A673 (cell line): ENCODE results near the gene THOC5. TPM values are rescaled to one million over a fixed set of nuclear protein-coding genes. Genes with fewer than 3 reads are reported as not detected.

ENCODE experiments used
- BruUV-seq: library from RNA; stranded (reverse); fragments of 400-500 nt; replicated peaks from 2 replicates; lab custom pipeline; 2021; lab: Mats Ljungman, UMichigan
- CTCF ChIA-PET: fragments of 300-600 bp; sonication (Branson Sonifier 250); formaldehyde crosslinking; loops from one replicate; lab custom pipeline; 2022; ENCODE audit warnings: antibody characterized with exemption; lab: Charles Lee
- POLR2A ChIA-PET: fragments of 300-600 bp; sonication (Branson Sonifier 250); formaldehyde crosslinking; loops from one replicate; lab custom pipeline; 2022; ENCODE audit warnings: antibody characterized with exemption; ENCODE audit not compliant: low non-redundant PET; lab: Charles Lee
- DNase-seq: peaks from one replicate; pipeline ENCODE4 v3.0.0-alpha.2; 2015; ENCODE audit warnings: low spot score
- H3K27ac ChIP-seq: fragments of 200-600 bp; sonication (generic); 2 replicates; pipeline ENCODE4 v1.5.1; 2016; ENCODE audit warnings: mixed run types, low read depth, mild to moderate bottlenecking, mixed read lengths, antibody characterized with exemption, low read length; ENCODE audit not compliant: poor library complexity, severe bottlenecking
- H3K27me3 ChIP-seq: fragments of 200-600 bp; sonication (generic); replicated peaks from 2 replicates; pipeline ENCODE4 v1.6.1; 2017; ENCODE audit warnings: mixed run types, low read depth, mild to moderate bottlenecking, mixed read lengths, antibody characterized with exemption, low read length; ENCODE audit not compliant: insufficient read depth, poor library complexity
- H3K36me3 ChIP-seq: fragments of 200-600 bp; sonication (generic); 2 replicates; pipeline ENCODE4 v1.6.1; 2016; ENCODE audit warnings: mixed run types, mild to moderate bottlenecking, mixed read lengths, antibody characterized with exemption, low read length; ENCODE audit not compliant: insufficient read depth, poor library complexity, severe bottlenecking
- H3K4me1 ChIP-seq: fragments of 200-600 bp; sonication (generic); 2 replicates; pipeline ENCODE4 v1.6.1; 2017; ENCODE audit warnings: mixed run types, mild to moderate bottlenecking, mixed read lengths, antibody characterized with exemption, low read length; ENCODE audit not compliant: insufficient read depth, poor library complexity, severe bottlenecking
- H3K4me3 ChIP-seq: fragments of 200-600 bp; sonication (generic); 2 replicates; pipeline ENCODE4 v1.5.1; 2016; ENCODE audit warnings: low read depth, mixed run types, mild to moderate bottlenecking, mixed read lengths, low read length; ENCODE audit not compliant: poor library complexity, severe bottlenecking
- H3K9me3 ChIP-seq: fragments of 200-600 bp; sonication (generic); 2 replicates; pipeline ENCODE4 v1.6.1; 2016; ENCODE audit warnings: mixed run types, low read depth, mild to moderate bottlenecking, mixed read lengths, antibody characterized with exemption, low read length; ENCODE audit not compliant: poor library complexity, severe bottlenecking
- CTCF ChIP-seq: fragments of 300-800, 200-600 bp; sonication (generic); conservative IDR thresholded peaks from 2 replicates; pipeline ENCODE4 v1.5.1; 2017; ENCODE audit warnings: low read depth, mild to moderate bottlenecking, antibody characterized with exemption, low read length, moderate library complexity, mixed read lengths
- EZH2 ChIP-seq: fragments of 200-600 bp; sonication (generic); IDR thresholded peaks from 2 replicates; pipeline ENCODE4 v1.6.1; 2017; ENCODE audit warnings: borderline replicate concordance, low read depth, mild to moderate bottlenecking, mixed read lengths, antibody characterized with exemption, low read length; ENCODE audit not compliant: poor library complexity, severe bottlenecking
- intact Hi-C: fragments of 100-400 bp; cut with micrococcal nuclease; formaldehyde crosslinking; loops from one replicate; pipeline ENCODE4 v1.10.0; 2022; ENCODE audit not compliant: unreplicated experiment
- total RNA-seq: library from RNA; stranded (reverse); gene quantifications from 2 replicates; pipeline ENCODE4 v1.2.3, GENCODE V29; 2021

Gene THOC5
- total RNA-seq, 1 experiment from 2014 or later = 101 TPM

DNA sequence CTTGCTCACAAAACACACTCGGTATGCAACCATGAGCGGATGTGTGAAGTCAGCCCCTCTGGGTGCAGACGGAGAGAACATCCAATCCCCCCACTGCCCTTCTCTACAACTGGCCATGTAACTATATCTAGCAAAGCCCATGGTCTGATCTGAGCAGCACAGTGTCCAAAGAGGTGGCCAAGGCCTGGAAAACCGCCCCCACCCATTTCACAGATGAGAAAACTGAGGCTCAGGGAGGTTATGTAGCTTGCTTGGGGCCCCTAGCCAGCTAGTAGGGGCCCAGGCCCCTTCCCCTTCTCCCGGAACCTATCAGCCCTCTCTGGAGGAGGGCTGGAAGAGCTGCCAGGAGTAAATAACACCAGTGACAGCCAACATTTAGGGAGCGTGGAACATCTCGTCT, 89.0 kb downstream of the THOC5 start:
- DNase-seq = no peak
- intact Hi-C loops = no loop called here
- BruUV-seq = no TSS peak
- no peaks in the 10 kb centered on the region for H3K36me3 ChIP-seq
- ChIA-PET CTCF (no interaction called here), POLR2A (interaction anchor here (0.6 kb wide), 1 partner anchor 1526 kb away, joined by 3 read pairs; no protein-coding TSS in a partner anchor)
- H3K9me3 ChIP-seq = no peaks in the 10 kb centered on the region
- H3K4me1 ChIP-seq = no peaks in the 10 kb centered on the region
- no peak overlapping the region for H3K27ac ChIP-seq
- TF ChIP-seq EZH2 (no peak), CTCF (no peak)
- no peaks in the 10 kb centered on the region for H3K27me3 ChIP-seq
- no peak overlapping the region for H3K4me3 ChIP-seq

DNA sequence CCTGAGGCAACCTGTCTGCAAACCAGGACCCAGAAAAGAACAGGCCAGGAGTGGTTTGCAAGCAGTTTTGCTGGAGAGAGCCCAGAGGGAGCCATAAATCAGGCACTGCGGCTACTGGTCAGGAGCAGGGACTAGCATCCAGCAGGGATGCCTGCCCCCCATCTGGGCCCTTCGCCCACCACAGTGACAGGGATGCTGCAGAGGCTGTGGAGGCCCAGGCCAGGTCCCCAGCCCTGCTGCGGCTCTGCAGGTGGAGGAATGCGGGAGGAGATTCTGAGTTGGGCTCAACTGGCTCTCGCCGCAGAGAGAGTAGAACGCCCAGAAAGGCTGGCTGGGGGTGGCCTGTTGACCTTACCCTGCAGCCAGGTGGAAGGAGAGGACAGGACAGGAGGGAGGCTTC, 89.9 kb downstream of the THOC5 start:
- no peaks in the 10 kb centered on the region for H3K36me3 ChIP-seq
- no TSS peak for BruUV-seq
- no peak overlapping the region for H3K27ac ChIP-seq
- ChIA-PET CTCF (no interaction called here), POLR2A (interaction anchor here (0.6 kb wide), 1 partner anchor 1525 kb away, joined by 3 read pairs; no protein-coding TSS in a partner anchor)
- no peaks in the 10 kb centered on the region for H3K9me3 ChIP-seq
- H3K27me3 ChIP-seq = no peaks in the 10 kb centered on the region
- H3K4me3 ChIP-seq = no peak overlapping the region
- intact Hi-C loops = no loop called here
- no peak for DNase-seq
- TF ChIP-seq EZH2 (no peak), CTCF (no peak)
- no peaks in the 10 kb centered on the region for H3K4me1 ChIP-seq

GRCh38 chr22:29461263-29461662, 92.3 kb downstream of the THOC5 start:
- Histone ChIP-seq H3K4me3 (no peak overlapping the region), H3K9me3 (no peaks in the 10 kb centered on the region), H3K4me1 (no peaks in the 10 kb centered on the region), H3K27ac (no peak overlapping the region), H3K27me3 (no peaks in the 10 kb centered on the region), H3K36me3 (no peaks in the 10 kb centered on the region)
- intact Hi-C loops = no loop called here
- no TSS peak for BruUV-seq
- ChIA-PET CTCF (no interaction called here), POLR2A (no interaction called here)
- TF ChIP-seq EZH2 (no peak), CTCF (no peak)
- no peak for DNase-seq
